DOHH2 (cell line): ENCODE data around the gene PRSS53.

Experiments
- H3F3A ChIP-seq: fragments of 200-600 bp; sonication (generic), shearing (Covaris generic); 2 replicates; pipeline ENCODE4 v1.6.0; 2016; ENCODE audit warnings: antibody characterized with exemption, mild to moderate bottlenecking; ENCODE audit not compliant: control insufficient read depth, insufficient read depth
- H3K27ac ChIP-seq: fragments of 200-600 bp; sonication (generic); 2 replicates; pipeline ENCODE4 v1.5.1; 2014; ENCODE audit warnings: low read depth, mild to moderate bottlenecking, low read length, moderate library complexity
- H3K27me3 ChIP-seq: fragments of 200-600 bp; sonication (generic); 2 replicates; pipeline ENCODE4 v1.6.1; 2014; ENCODE audit warnings: mild to moderate bottlenecking, low read length, mixed read lengths; ENCODE audit not compliant: control insufficient read depth
- H3K36me3 ChIP-seq: fragments of 200-600 bp; sonication (generic); 2 replicates; pipeline ENCODE4 v1.6.1; 2014; ENCODE audit warnings: mild to moderate bottlenecking, low read length, moderate library complexity, mixed read lengths; ENCODE audit not compliant: control insufficient read depth
- H3K4me1 ChIP-seq: fragments of 200-600 bp; sonication (generic); 2 replicates; pipeline ENCODE4 v1.6.1; 2014; ENCODE audit warnings: mild to moderate bottlenecking, low read length, mixed read lengths; ENCODE audit not compliant: control insufficient read depth
- H3K4me2 ChIP-seq: fragments of 200-600 bp; sonication (generic); 2 replicates; pipeline ENCODE4 v1.6.0; 2014; ENCODE audit warnings: mild to moderate bottlenecking, low read length, moderate library complexity
- H3K4me3 ChIP-seq: fragments of 200-600 bp; sonication (generic); 2 replicates; pipeline ENCODE4 v1.5.1; 2014; ENCODE audit warnings: mild to moderate bottlenecking, low read length, mixed read lengths
- H3K79me2 ChIP-seq: fragments of 200-600 bp; sonication (generic); 2 replicates; pipeline ENCODE4 v1.6.1; 2014; ENCODE audit warnings: mild to moderate bottlenecking, low read length, mixed read lengths; ENCODE audit not compliant: control insufficient read depth
- H3K9me2 ChIP-seq: fragments of 200-600 bp; sonication (generic); replicated peaks from 2 replicates; pipeline ENCODE4 v1.6.1; 2014; ENCODE audit warnings: mild to moderate bottlenecking, low read length, mixed read lengths; ENCODE audit not compliant: control insufficient read depth
- H3K9me3 ChIP-seq: fragments of 200-600 bp; sonication (generic); 2 replicates; pipeline ENCODE4 v1.6.1; 2014; ENCODE audit warnings: antibody characterized with exemption, low read length, mixed read lengths; ENCODE audit not compliant: control insufficient read depth, insufficient read depth
- H4K20me1 ChIP-seq: fragments of 200-600 bp; sonication (generic); 2 replicates; pipeline ENCODE4 v1.6.0; 2014; ENCODE audit warnings: low read depth, mild to moderate bottlenecking, antibody characterized with exemption, low read length, moderate library complexity; ENCODE audit not compliant: control insufficient read depth, insufficient read depth
- EZH2phosphoT487 ChIP-seq: fragments of 200-600 bp; sonication (generic); IDR thresholded peaks from 2 replicates; pipeline ENCODE4 v1.6.1; 2017; ENCODE audit warnings: borderline replicate concordance, mild to moderate bottlenecking, antibody characterized with exemption, low read length, moderate library complexity, mixed read lengths
- TF ChIP-seq, protein P1 (sequence below): fragments of 200-600 bp; sonication (generic); IDR thresholded peaks from one replicate; pipeline ENCODE4 v1.5.1; 2014; ENCODE audit warnings: antibody characterized with exemption, mild to moderate bottlenecking, low read depth, low read length; ENCODE audit not compliant: poor library complexity, severe bottlenecking

Gene PRSS53

DNA sequence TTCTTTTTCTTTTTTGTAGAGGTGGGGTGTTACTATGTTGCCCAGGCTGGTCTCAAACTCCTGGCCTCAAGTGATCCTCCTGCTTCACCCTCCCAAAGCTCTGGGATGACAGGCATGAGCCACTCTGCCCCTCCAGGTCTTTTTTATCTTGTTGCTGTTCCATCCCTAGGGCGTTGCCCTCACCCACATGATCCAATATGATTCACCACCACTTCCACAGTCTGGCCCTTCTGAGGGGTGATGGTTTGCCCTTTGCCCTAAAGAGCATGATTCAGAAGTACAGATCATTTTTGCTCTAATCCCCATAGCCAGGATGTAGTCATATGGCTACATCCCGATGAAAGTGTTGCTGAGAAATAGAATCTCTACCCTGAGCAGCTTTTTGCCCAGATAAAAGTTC is 36.6 kb downstream of the PRSS53 start:
- Histone ChIP-seq H3K4me2 (no peak overlapping the region), H3K27ac (no peak overlapping the region), H3F3A (no peaks in the 10 kb centered on the region)

DNA sequence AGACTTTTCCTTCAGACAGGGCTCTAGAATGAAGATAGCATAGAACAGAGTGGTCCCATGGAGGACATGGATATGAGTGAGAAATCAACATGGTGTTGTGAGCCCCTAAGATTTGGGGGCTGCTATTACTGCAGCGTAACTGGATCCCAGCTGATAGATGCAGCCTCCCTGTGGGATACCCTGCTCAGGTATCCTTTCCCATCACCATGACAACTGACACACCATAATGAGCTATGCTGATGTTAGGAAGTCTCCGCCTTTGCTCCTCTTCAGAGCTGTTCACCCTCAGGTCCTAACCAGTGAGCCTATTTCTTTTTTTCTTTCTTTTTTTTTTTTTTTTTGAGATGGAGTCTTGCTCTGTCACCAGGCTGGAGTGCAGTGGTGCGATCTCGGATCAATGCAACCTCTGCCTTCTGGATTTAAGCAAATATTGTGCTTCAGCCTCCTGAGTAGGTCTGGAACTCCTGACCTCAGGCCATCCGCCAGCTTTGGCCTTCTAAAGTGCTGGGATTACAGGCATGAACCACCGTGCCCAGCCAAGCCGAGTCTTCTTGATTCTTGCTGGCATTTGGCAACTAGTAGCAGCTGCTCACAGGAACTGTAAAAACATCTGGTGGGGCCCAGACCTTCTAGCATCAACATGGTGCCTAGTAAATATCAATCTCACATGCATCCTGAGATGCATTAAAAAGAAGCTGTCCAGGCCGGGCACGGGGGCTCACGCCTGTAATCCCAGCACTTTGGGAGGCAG is 38.3 kb downstream of the PRSS53 start:
- TF ChIP-seq, protein P1, sequence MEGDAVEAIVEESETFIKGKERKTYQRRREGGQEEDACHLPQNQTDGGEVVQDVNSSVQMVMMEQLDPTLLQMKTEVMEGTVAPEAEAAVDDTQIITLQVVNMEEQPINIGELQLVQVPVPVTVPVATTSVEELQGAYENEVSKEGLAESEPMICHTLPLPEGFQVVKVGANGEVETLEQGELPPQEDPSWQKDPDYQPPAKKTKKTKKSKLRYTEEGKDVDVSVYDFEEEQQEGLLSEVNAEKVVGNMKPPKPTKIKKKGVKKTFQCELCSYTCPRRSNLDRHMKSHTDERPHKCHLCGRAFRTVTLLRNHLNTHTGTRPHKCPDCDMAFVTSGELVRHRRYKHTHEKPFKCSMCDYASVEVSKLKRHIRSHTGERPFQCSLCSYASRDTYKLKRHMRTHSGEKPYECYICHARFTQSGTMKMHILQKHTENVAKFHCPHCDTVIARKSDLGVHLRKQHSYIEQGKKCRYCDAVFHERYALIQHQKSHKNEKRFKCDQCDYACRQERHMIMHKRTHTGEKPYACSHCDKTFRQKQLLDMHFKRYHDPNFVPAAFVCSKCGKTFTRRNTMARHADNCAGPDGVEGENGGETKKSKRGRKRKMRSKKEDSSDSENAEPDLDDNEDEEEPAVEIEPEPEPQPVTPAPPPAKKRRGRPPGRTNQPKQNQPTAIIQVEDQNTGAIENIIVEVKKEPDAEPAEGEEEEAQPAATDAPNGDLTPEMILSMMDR, result no peak
- no peak for TF ChIP-seq EZH2phosphoT487
- H3K4me1 ChIP-seq, result no peaks in the 10 kb centered on the region

More for the DNA sequence above, 36.6 kb downstream of the PRSS53 start:
- Histone ChIP-seq H3K36me3 (no peaks in the 10 kb centered on the region), H3K9me2 (no peaks in the 10 kb centered on the region), H3K27me3 (no peaks in the 10 kb centered on the region), H3K9me3 (no peaks in the 10 kb centered on the region), H3K4me3 (no peak overlapping the region), H4K20me1 (no peaks in the 10 kb centered on the region), H3K4me1 (no peaks in the 10 kb centered on the region), H3K79me2 (no peaks in the 10 kb centered on the region)
- TF ChIP-seq, protein P1, result no peak
- no peak for TF ChIP-seq EZH2phosphoT487

DNA sequence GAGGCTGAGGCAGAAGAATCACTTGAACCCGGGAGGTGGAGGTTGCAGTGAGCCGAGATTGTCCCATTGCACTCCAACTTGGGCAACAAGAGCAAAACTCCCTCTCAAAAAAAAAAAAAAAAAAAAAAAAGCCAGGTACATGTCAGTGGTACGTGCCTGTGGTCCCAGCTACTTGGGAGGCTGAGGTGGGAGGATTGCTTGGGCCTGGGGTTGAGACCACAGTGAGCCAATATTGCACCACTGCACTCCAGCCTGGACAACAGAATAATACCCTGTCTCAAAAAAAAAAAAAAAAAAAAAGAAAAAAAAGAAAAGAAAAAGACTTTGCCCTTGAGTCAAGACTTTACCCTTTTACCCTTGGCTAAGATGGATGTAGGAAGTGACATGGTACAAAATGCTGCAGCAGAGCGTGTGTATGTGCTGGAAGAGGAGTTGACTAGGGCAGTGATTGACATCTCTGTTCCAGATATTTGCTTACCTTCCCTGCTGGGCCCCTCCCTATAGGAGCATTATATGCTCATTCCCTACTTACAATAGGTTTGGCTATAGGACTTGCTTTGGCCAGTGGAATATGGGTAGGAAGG is 44.8 kb downstream of the PRSS53 start:
- Histone ChIP-seq H3F3A (no peaks in the 10 kb centered on the region), H3K27me3 (no peaks in the 10 kb centered on the region), H3K4me2 (no peak overlapping the region), H3K4me3 (no peak overlapping the region), H4K20me1 (no peaks in the 10 kb centered on the region), H3K4me1 (no peaks in the 10 kb centered on the region), H3K9me2 (no peaks in the 10 kb centered on the region), H3K9me3 (no peaks in the 10 kb centered on the region), H3K27ac (no peak overlapping the region), H3K36me3 (peaks cover 5% of the 10 kb centered on the region; the same call in 1 of the 2 replicates), H3K79me2 (no peaks in the 10 kb centered on the region)
- TF ChIP-seq, protein P1, result no peak
- TF ChIP-seq EZH2phosphoT487, result no peak

More for the DNA sequence above, 38.3 kb downstream of the PRSS53 start:
- no peaks in the 10 kb centered on the region for H3K9me2 ChIP-seq
- no peaks in the 10 kb centered on the region for H4K20me1 ChIP-seq
- H3K4me3 ChIP-seq, result no peak overlapping the region
- no peaks in the 10 kb centered on the region for H3K27me3 ChIP-seq
- no peaks in the 10 kb centered on the region for H3K9me3 ChIP-seq
- H3K27ac ChIP-seq, result no peak overlapping the region
- no peak overlapping the region for H3K4me2 ChIP-seq
- H3K79me2 ChIP-seq, result no peaks in the 10 kb centered on the region
- no peaks in the 10 kb centered on the region for H3F3A ChIP-seq
- H3K36me3 ChIP-seq, result no peaks in the 10 kb centered on the region
